HepG2 (cell line): ENCODE results near the gene TRDMT1. TPM values are rescaled to one million over a fixed set of nuclear protein-coding genes. Genes with fewer than 3 reads are reported as not detected.
A peak's percentile ranks its signal among the peaks of the same experiment; 100 is the strongest.

Experiments used
- ISL2 ChIP-seq: sonication (generic); formaldehyde crosslinking; IDR thresholded peaks from 2 replicates; pipeline ENCODE4 v1.5.0; 2020; ENCODE audit warnings: missing genetic modification reagents
- MIXL1 ChIP-seq: IDR thresholded peaks from 2 replicates; pipeline ENCODE4 v1.6.1; 2016
- NBN ChIP-seq: fragments of 450-650 bp; conservative IDR thresholded peaks from 2 replicates; pipeline ENCODE4 v1.6.1; 2017
- NCOA1 ChIP-seq: sonication (generic); formaldehyde crosslinking; IDR thresholded peaks from 2 replicates; pipeline ENCODE4 v1.9.0; 2021; ENCODE audit warnings: missing genetic modification reagents
- NFATC3 ChIP-seq: sonication (generic); formaldehyde crosslinking; IDR thresholded peaks from 2 replicates; pipeline ENCODE4 v1.5.1; 2020; ENCODE audit warnings: mild to moderate bottlenecking, missing genetic modification reagents
- TBX2 ChIP-seq: sonication (generic); formaldehyde crosslinking; IDR thresholded peaks from 2 replicates; pipeline ENCODE4 v1.5.0; 2020; ENCODE audit warnings: missing genetic modification reagents, mild to moderate bottlenecking, borderline replicate concordance
- UBTF ChIP-seq: sonication (generic); formaldehyde crosslinking; IDR thresholded peaks from 2 replicates; pipeline ENCODE4 v1.4.0; 2020; ENCODE audit warnings: mild to moderate bottlenecking, missing genetic modification reagents
- USF2 ChIP-seq, 2 experiments: sonication (generic) in 1 of 2; formaldehyde crosslinking in 1 of 2; IDR thresholded peaks; 2 replicates each; pipeline versions ENCODE4 v1.5.1 to v1.6.1; 2011 to 2020; ENCODE audit warnings: borderline replicate concordance in 1 of 2, low read depth in 1 of 2, low read length in 1 of 2, mild to moderate bottlenecking in 1 of 2, missing genetic modification reagents in 1 of 2, moderate library complexity in 1 of 2
- ZBTB49 ChIP-seq: sonication (generic); formaldehyde crosslinking; IDR thresholded peaks from 2 replicates; pipeline ENCODE4 v1.4.0; 2020; ENCODE audit warnings: missing genetic modification reagents, borderline replicate concordance
- ZFP37 ChIP-seq: sonication (generic); formaldehyde crosslinking; IDR thresholded peaks from 2 replicates; pipeline ENCODE4 v1.4.0; 2020; ENCODE audit warnings: missing genetic modification reagents, borderline replicate concordance
- ZNF136 ChIP-seq: sonication (generic); formaldehyde crosslinking; IDR thresholded peaks from 2 replicates; pipeline ENCODE4 v1.8.1; 2022; ENCODE audit warnings: low read depth, mild to moderate bottlenecking, moderate library complexity, missing genetic modification reagents
- ZNF280B ChIP-seq: sonication (generic); formaldehyde crosslinking; IDR thresholded peaks from 2 replicates; pipeline ENCODE4 v1.5.0; 2020; ENCODE audit warnings: missing genetic modification reagents, mild to moderate bottlenecking, borderline replicate concordance
- ZNF33A ChIP-seq: sonication (generic); formaldehyde crosslinking; IDR thresholded peaks from 2 replicates; pipeline ENCODE4 v1.5.1; 2020; ENCODE audit warnings: missing genetic modification reagents, mild to moderate bottlenecking, moderate library complexity, borderline replicate concordance
- ZNF549 ChIP-seq: sonication (generic); formaldehyde crosslinking; IDR thresholded peaks from 2 replicates; pipeline ENCODE4 v1.5.0; 2020; ENCODE audit warnings: missing genetic modification reagents
- ZNF605 ChIP-seq: sonication (generic); formaldehyde crosslinking; IDR thresholded peaks from 2 replicates; pipeline ENCODE4 v1.8.0; 2022; ENCODE audit warnings: mild to moderate bottlenecking, missing genetic modification reagents
- ZNF800 ChIP-seq: sonication (generic); formaldehyde crosslinking; IDR thresholded peaks from 2 replicates; pipeline ENCODE4 v1.4.0; 2020; ENCODE audit warnings: missing genetic modification reagents
- ZNF878 ChIP-seq: sonication (generic); formaldehyde crosslinking; IDR thresholded peaks from 2 replicates; pipeline ENCODE4 v1.8.1; 2023; ENCODE audit warnings: mild to moderate bottlenecking, missing genetic modification reagents, moderate library complexity
- polyA plus RNA-seq, 8 experiments: library from polyadenylated mRNA; depleted of rRNA in 3 of 8; stranded (reverse) in 7 of 8; unstranded in 1 of 8; fragments of >200 nt; fragmentation: Illumina TruSeq in 4 of 8; extraction: Trizol in 4 of 8; gene quantifications; 2 replicates each; pipeline versions ENCODE4 v1.2.1 to v1.2.3, GENCODE V29; 2011 to 2016; ENCODE audit warnings: low read depth in 4 of 8, missing spikeins in 1 of 8, mixed read lengths in 1 of 8; ENCODE audit not compliant: insufficient read depth in 1 of 8
- total RNA-seq, 5 experiments: library from RNA; depleted of rRNA; stranded (reverse); fragments of >200 nt; fragmentation: Illumina TruSeq; extraction: Trizol; gene quantifications; 2 replicates each; pipeline ENCODE4 v1.2.3, GENCODE V29; 2016; ENCODE audit warnings: low read depth in 1 of 5

Gene TRDMT1
- total and polyA plus RNA-seq, 2 of the 13 experiments (the other 11 are each of a cell fraction or from before 2014, with no cell fraction given): 2.0 to 3.0 TPM

GRCh38 chr10:17200912-17201793 is at the start of gene TRDMT1 (continued):
- no peak for TF ChIP-seq ZNF136 (CRISPR knock-in tag)
- TF ChIP-seq ZNF33A: 0 out of 2 replicates have a peak, but pooled peaks have one; percentile 50
- TF ChIP-seq ZNF878: peak; percentile 89; the same call in 1 of the 2 replicates
- TF ChIP-seq NCOA1 (CRISPR knock-in tag): no peak
- TF ChIP-seq USF2 (IDR thresholded peaks at IDR 0.05; ENCODE audit: low read depth, low read length): no peak
- 0 out of 2 replicates have a peak, but pooled peaks have one; percentile 22 for TF ChIP-seq USF2 (CRISPR knock-in tag; IDR thresholded peaks at IDR 0.05; ENCODE audit: borderline replicate concordance)
- TF ChIP-seq ZFP37 (CRISPR knock-in tag): 0 out of 2 replicates have a peak, but pooled peaks have one; percentile 64
- TF ChIP-seq ZNF605 (CRISPR knock-in tag): peak; percentile 87
- TF ChIP-seq MIXL1: 0 out of 2 replicates have a peak, but pooled peaks have one; percentile 21
- TF ChIP-seq ISL2: peak; percentile 81
- peak; percentile 91; the same call in 1 of the 2 replicates for TF ChIP-seq ZNF280B (CRISPR knock-in tag)
- TF ChIP-seq NFATC3 (CRISPR knock-in tag): 0 out of 2 replicates have a peak, but pooled peaks have one; percentile 14
- TF ChIP-seq ZNF800 (CRISPR knock-in tag): peak; percentile 59; the same call in 1 of the 2 replicates
- no peak for TF ChIP-seq NBN
- TF ChIP-seq ZNF549: no peak
- 0 out of 2 replicates have a peak, but pooled peaks have one; percentile 81 for TF ChIP-seq ZBTB49 (CRISPR knock-in tag)
- peak; percentile 99 for TF ChIP-seq UBTF
- TF ChIP-seq TBX2 (CRISPR knock-in tag): peak; percentile 86
